Sigmoid colon (tissue), 4 donors: ENCODE measurements around the gene EIF3L.

ENCODE experiments used
- EP300 ChIP-seq, 4 donors: sonication (generic); formaldehyde crosslinking; IDR thresholded peaks; one replicate each; pipeline ENCODE4 v1.6.1; 2017; ENCODE audit warnings: antibody characterized with exemption in 4 of 4
- POLR2A ChIP-seq, 2 donors: fragments of 450-650 bp; IDR thresholded peaks; one replicate each; pipeline ENCODE4 v1.6.1; 2016; ENCODE audit warnings: antibody characterized with exemption in 2 of 2, mild to moderate bottlenecking in 2 of 2, moderate library complexity in 2 of 2
- TF ChIP-seq, protein P1 (sequence below), 4 experiments: fragments of 450-650 bp in 3 of 4; fragments of 200-600 bp in 1 of 4; IDR thresholded peaks; one replicate each; pipeline ENCODE4 v1.5.1; 2016 to 2019; ENCODE audit warnings: antibody characterized with exemption in 4 of 4, mild to moderate bottlenecking in 3 of 4, moderate library complexity in 2 of 4

DNA sequence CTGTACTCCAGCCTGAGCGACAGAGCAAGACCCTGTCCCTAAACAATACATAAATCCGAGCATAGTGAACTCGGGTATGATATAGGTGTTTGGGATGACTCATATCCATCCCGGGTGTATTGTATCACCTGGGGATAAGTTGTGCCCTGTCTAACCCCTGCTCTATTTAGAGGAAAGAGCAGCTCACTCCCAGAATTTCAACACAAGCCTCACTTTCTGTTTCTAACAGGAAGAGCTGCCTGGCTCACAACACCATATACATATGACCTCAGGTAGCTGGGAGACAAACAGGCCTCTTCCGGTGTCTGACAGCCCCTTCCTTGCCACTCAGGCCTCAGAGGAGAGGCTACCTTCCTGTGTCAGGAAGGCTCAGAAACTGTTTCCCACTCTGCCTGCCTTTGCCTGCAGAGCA, 47.0 kb downstream of the EIF3L start:
- no peak for TF ChIP-seq EP300 (IDR thresholded peaks at IDR 0.05)
- no peak for TF ChIP-seq POLR2A (IDR thresholded peaks at IDR 0.05)
- TF ChIP-seq, protein P1, sequence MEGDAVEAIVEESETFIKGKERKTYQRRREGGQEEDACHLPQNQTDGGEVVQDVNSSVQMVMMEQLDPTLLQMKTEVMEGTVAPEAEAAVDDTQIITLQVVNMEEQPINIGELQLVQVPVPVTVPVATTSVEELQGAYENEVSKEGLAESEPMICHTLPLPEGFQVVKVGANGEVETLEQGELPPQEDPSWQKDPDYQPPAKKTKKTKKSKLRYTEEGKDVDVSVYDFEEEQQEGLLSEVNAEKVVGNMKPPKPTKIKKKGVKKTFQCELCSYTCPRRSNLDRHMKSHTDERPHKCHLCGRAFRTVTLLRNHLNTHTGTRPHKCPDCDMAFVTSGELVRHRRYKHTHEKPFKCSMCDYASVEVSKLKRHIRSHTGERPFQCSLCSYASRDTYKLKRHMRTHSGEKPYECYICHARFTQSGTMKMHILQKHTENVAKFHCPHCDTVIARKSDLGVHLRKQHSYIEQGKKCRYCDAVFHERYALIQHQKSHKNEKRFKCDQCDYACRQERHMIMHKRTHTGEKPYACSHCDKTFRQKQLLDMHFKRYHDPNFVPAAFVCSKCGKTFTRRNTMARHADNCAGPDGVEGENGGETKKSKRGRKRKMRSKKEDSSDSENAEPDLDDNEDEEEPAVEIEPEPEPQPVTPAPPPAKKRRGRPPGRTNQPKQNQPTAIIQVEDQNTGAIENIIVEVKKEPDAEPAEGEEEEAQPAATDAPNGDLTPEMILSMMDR (IDR thresholded peaks at IDR 0.05) = no peak
